Keratinocyte (primary cell): ENCODE results near the gene SLC66A1. TPM values are rescaled to one million over a fixed set of nuclear protein-coding genes. Genes with fewer than 3 reads are reported as not detected.

Experiments used
- DNase-seq: peaks from one replicate; pipeline ENCODE4 v3.0.0-alpha.2; 2011; ENCODE audit warnings: low read depth, missing footprints, low spot score
- FAIRE-seq: peaks from 2 replicates; lab custom pipeline; 2011; peaks lifted over from hg19 to GRCh38; lab: Jason Lieb, UNC
- H2AFZ ChIP-seq: 2 replicates; pipeline ENCODE4 v1.6.0; 2012; ENCODE audit warnings: low read length, control low read depth, inconsistent platforms; ENCODE audit not compliant: control insufficient read depth
- H3K27ac ChIP-seq: 2 replicates; pipeline ENCODE4 v1.5.1; 2011; ENCODE audit warnings: low read length; ENCODE audit not compliant: control insufficient read depth, insufficient read depth
- H3K27me3 ChIP-seq: 3 replicates; pipeline ENCODE4 v1.6.0; 2011; ENCODE audit warnings: low read length; ENCODE audit not compliant: control insufficient read depth, insufficient read depth; ENCODE audit errors: extremely low read depth
- H3K36me3 ChIP-seq, 2 experiments: 2 replicates in 1 of 2; 3 replicates in 1 of 2; pipeline ENCODE4 v1.5.1; 2011; ENCODE audit warnings: low read length in 2 of 2, mild to moderate bottlenecking in 1 of 2; ENCODE audit not compliant: control insufficient read depth in 2 of 2, insufficient read depth in 2 of 2; ENCODE audit errors: extremely low read depth in 1 of 2
- H3K4me1 ChIP-seq: 3 replicates; pipeline ENCODE4 v1.5.1; 2011; ENCODE audit warnings: low read length; ENCODE audit not compliant: control insufficient read depth, insufficient read depth; ENCODE audit errors: extremely low read depth
- H3K4me2 ChIP-seq: 3 replicates; pipeline ENCODE4 v1.6.0; 2011; ENCODE audit warnings: low read depth, low read length; ENCODE audit not compliant: control insufficient read depth, insufficient read depth; ENCODE audit errors: extremely low read depth
- H3K4me3 ChIP-seq, 3 experiments: fragments of 200-600 bp in 1 of 3; sonication (generic) in 1 of 3; 2 replicates in 2 of 3; 3 replicates in 1 of 3; pipeline ENCODE4 v1.5.1; 2011 to 2016; ENCODE audit warnings: low read length in 3 of 3, mild to moderate bottlenecking in 3 of 3, control low read depth in 2 of 3, inconsistent platforms in 1 of 3, low read depth in 1 of 3, mixed read lengths in 1 of 3, mixed run types in 1 of 3, moderate library complexity in 1 of 3; ENCODE audit not compliant: control insufficient read depth in 2 of 3, insufficient read depth in 2 of 3; ENCODE audit errors: extremely low read depth in 1 of 3
- H3K79me2 ChIP-seq: 2 replicates; pipeline ENCODE4 v1.6.0; 2012; ENCODE audit warnings: low read length; ENCODE audit not compliant: control insufficient read depth, insufficient read depth
- H3K9ac ChIP-seq: 3 replicates; pipeline ENCODE4 v1.6.0; 2011; ENCODE audit warnings: low read length; ENCODE audit not compliant: control insufficient read depth, insufficient read depth; ENCODE audit errors: extremely low read depth
- H3K9me1 ChIP-seq: 3 replicates; pipeline ENCODE4 v1.6.0; 2011; ENCODE audit warnings: low read length; ENCODE audit not compliant: control insufficient read depth, insufficient read depth; ENCODE audit errors: extremely low read depth
- H3K9me3 ChIP-seq: 2 replicates; pipeline ENCODE4 v1.5.1; 2012; ENCODE audit warnings: low read depth, low read length; ENCODE audit not compliant: control insufficient read depth
- H4K20me1 ChIP-seq: 3 replicates; pipeline ENCODE4 v1.6.0; 2011; ENCODE audit warnings: low read length; ENCODE audit not compliant: control insufficient read depth, insufficient read depth; ENCODE audit errors: extremely low read depth
- EZH2 ChIP-seq: IDR thresholded peaks from one replicate; pipeline ENCODE4 v1.6.1; 2012; ENCODE audit warnings: inconsistent platforms, mild to moderate bottlenecking, low read length, moderate library complexity
- dilution Hi-C: fragments of 300-500 bp; cut with MboI; formaldehyde crosslinking; loops from one replicate; pipeline ENCODE4 v1.7.0; 2020; ENCODE audit warnings: low sequenced_read_pairs; ENCODE audit not compliant: extremely low pct_ligation_motif_present
- polyA plus RNA-seq, 5 experiments: library from polyadenylated mRNA; depleted of rRNA in 3 of 5; stranded (reverse) in 3 of 5; stranded (forward) in 1 of 5; unstranded in 1 of 5; fragments of >200 nt; gene quantifications; 1 replicate in 1 of 5; 2 replicates in 3 of 5; 3 replicates in 1 of 5; pipeline versions ENCODE4 v1.2.1 to v1.2.3, GENCODE V29; 2011 to 2012; ENCODE audit warnings: missing spikeins in 2 of 5, low read depth in 1 of 5, low replicate concordance in 1 of 5
- TF ChIP-seq, protein P1 (sequence below), 3 experiments: IDR thresholded peaks in 1 of 3; conservative IDR thresholded peaks in 1 of 3; optimal IDR thresholded peaks in 1 of 3; 2 replicates in 2 of 3; 3 replicates in 1 of 3; pipeline versions ENCODE3 to v1.5.1; 2011; ENCODE audit warnings: low read length in 3 of 3, mild to moderate bottlenecking in 3 of 3, moderate library complexity in 2 of 3, control low read depth in 1 of 3, inconsistent platforms in 1 of 3; ENCODE audit not compliant: insufficient read depth in 2 of 3; ENCODE audit errors: extremely low read depth in 1 of 3

SLC66A1 gene
- polyA plus RNA-seq, 1 donor (not counting 4 experiments of a cell fraction or from before 2014, with no cell fraction given), result 8.0 TPM

DNA sequence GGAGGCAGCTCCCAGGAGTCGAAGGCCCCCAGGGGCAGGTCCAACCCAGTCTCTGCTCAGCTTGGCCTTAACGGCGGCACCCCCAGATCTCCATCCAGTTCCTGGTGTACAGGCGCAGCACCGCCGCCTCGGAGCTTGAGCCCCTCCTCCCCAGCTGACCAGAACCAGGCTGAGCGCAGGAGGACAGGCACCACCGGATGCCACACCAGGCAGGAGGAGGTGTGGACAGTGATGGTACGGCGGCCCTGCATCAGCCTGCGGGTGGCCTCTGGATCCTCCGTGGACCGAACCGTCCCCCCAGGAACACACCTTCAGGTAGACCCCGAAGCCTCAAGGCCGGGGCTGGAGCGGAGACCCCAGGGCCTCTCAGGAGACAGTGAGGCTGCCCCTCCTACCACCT lies 16.4 kb downstream of the SLC66A1 start:
- dilution Hi-C loops, result no loop called here
- Histone ChIP-seq H3K27me3 (no peaks in the 10 kb centered on the region), H3K9me3 (no peaks in the 10 kb centered on the region), H3K4me3 (no peak overlapping the region), H3K4me2 (no peak overlapping the region), H4K20me1 (peaks cover 3% of the 10 kb centered on the region), H3K27ac (no peak overlapping the region), H3K9ac (no peak overlapping the region), H3K79me2 (no peaks in the 10 kb centered on the region), H2AFZ (no peak overlapping the region), H3K36me3 (peaks cover 0 to 23% of the 10 kb centered on the region in 2 experiments), H3K9me1 (no peaks in the 10 kb centered on the region), H3K4me1 (no peaks in the 10 kb centered on the region)
- DNase-seq (no peak), FAIRE-seq (no peak)
- no peak for TF ChIP-seq EZH2
- TF ChIP-seq, protein P1, sequence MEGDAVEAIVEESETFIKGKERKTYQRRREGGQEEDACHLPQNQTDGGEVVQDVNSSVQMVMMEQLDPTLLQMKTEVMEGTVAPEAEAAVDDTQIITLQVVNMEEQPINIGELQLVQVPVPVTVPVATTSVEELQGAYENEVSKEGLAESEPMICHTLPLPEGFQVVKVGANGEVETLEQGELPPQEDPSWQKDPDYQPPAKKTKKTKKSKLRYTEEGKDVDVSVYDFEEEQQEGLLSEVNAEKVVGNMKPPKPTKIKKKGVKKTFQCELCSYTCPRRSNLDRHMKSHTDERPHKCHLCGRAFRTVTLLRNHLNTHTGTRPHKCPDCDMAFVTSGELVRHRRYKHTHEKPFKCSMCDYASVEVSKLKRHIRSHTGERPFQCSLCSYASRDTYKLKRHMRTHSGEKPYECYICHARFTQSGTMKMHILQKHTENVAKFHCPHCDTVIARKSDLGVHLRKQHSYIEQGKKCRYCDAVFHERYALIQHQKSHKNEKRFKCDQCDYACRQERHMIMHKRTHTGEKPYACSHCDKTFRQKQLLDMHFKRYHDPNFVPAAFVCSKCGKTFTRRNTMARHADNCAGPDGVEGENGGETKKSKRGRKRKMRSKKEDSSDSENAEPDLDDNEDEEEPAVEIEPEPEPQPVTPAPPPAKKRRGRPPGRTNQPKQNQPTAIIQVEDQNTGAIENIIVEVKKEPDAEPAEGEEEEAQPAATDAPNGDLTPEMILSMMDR (optimal IDR thresholded peaks at IDR 0.05 in 1 of 3, IDR thresholded peaks at IDR 0.05 in 1 of 3, conservative IDR thresholded peaks at IDR 0.05 in 1 of 3; ENCODE audit: extremely low read depth in 1 of 3, insufficient read depth in 2 of 3, low read length in 3 of 3), result no peak

DNA sequence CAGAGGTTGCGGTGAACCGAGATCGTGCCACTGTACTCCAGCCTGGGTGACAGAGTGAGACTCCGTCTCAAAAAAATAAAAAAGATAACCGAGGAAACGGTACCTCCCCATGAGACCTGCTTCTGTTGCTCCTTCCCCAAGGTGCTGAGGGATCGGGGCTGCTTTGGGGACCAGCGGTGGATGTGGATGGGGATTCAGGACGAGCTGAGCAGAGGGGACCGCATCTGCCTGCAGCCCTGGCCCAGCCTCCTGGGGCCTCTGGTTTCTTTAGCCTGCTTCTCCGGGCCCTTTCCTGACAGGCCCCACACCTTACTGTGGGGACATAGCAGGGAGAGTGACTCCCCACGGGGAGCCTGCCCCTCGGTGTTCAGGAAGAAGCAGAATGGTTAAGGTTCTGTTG lies 17.1 kb downstream of the SLC66A1 start:
- H4K20me1 ChIP-seq, result peaks cover 3% of the 10 kb centered on the region

More for the DNA sequence above, 17.1 kb downstream of the SLC66A1 start:
- Histone ChIP-seq H3K9me1 (no peaks in the 10 kb centered on the region), H3K9ac (no peak overlapping the region), H3K4me2 (no peak overlapping the region), H3K4me3 (no peak overlapping the region), H3K4me1 (no peaks in the 10 kb centered on the region), H3K36me3 (peaks cover 0 to 19% of the 10 kb centered on the region in 2 experiments), H3K27me3 (no peaks in the 10 kb centered on the region), H3K79me2 (no peaks in the 10 kb centered on the region), H3K9me3 (no peaks in the 10 kb centered on the region), H3K27ac (no peak overlapping the region), H2AFZ (no peak overlapping the region)
- DNase-seq, result no peak
- FAIRE-seq, result no peak
- TF ChIP-seq, protein P1 (optimal IDR thresholded peaks at IDR 0.05 in 1 of 3, IDR thresholded peaks at IDR 0.05 in 1 of 3, conservative IDR thresholded peaks at IDR 0.05 in 1 of 3; ENCODE audit: extremely low read depth in 1 of 3, insufficient read depth in 2 of 3, low read length in 3 of 3), result no peak
- TF ChIP-seq EZH2, result no peak
- dilution Hi-C loops, result no loop called here
